OCI-LY7 (cell line): ENCODE data around the gene FGGY. TPM values are rescaled to one million over a fixed set of nuclear protein-coding genes. Genes with fewer than 3 reads are reported as not detected.

Source experiments
- BruUV-seq: library from RNA; stranded (reverse); fragments of 400-500 nt; replicated peaks from 2 replicates; lab custom pipeline; 2021; lab: Mats Ljungman, UMichigan
- CTCF ChIA-PET: fragments of 300-600 bp; sonication (Branson Sonifier 250); formaldehyde crosslinking; loops from one replicate; lab custom pipeline; 2022; ENCODE audit warnings: antibody characterized with exemption; ENCODE audit not compliant: unreplicated experiment; lab: Charles Lee
- POLR2A ChIA-PET: fragments of 300-600 bp; sonication (Branson Sonifier 250); formaldehyde crosslinking; loops from one replicate; lab custom pipeline; 2022; ENCODE audit warnings: antibody characterized with exemption; lab: Charles Lee
- DNase-seq: peaks from one replicate; pipeline ENCODE4 v3.0.0-alpha.2; 2015; ENCODE audit warnings: low spot score
- H2AFZ ChIP-seq: fragments of 200-600 bp; sonication (generic), shearing (Covaris generic); 2 replicates; pipeline ENCODE4 v1.6.1; 2014; ENCODE audit warnings: mild to moderate bottlenecking, antibody characterized with exemption, low read length, moderate library complexity
- H3K27ac ChIP-seq: fragments of 200-600 bp; sonication (generic); 2 replicates; pipeline ENCODE4 v1.5.1; 2014; ENCODE audit warnings: mixed run types, low read depth, mild to moderate bottlenecking, moderate library complexity, low read length, inconsistent platforms; ENCODE audit not compliant: poor library complexity, severe bottlenecking
- H3K36me3 ChIP-seq: fragments of 200-600 bp; sonication (generic); 2 replicates; pipeline ENCODE4 v1.6.1; 2014; ENCODE audit warnings: mild to moderate bottlenecking, antibody characterized with exemption, low read length, moderate library complexity, mixed read lengths; ENCODE audit not compliant: insufficient read depth
- H3K4me1 ChIP-seq: fragments of 200-600 bp; sonication (generic); 2 replicates; pipeline ENCODE4 v1.5.1; 2014; ENCODE audit warnings: mild to moderate bottlenecking, low read length; ENCODE audit not compliant: insufficient read depth, poor library complexity, severe bottlenecking
- H3K4me2 ChIP-seq: fragments of 200-600 bp; sonication (generic); 2 replicates; pipeline ENCODE4 v1.6.1; 2014; ENCODE audit warnings: mild to moderate bottlenecking, low read length
- H3K4me3 ChIP-seq: fragments of 200-600 bp; sonication (generic); 2 replicates; pipeline ENCODE4 v1.5.1; 2014; ENCODE audit warnings: mild to moderate bottlenecking, low read depth, low read length; ENCODE audit not compliant: poor library complexity, severe bottlenecking
- H3K79me2 ChIP-seq: fragments of 200-600 bp; sonication (generic); 2 replicates; pipeline ENCODE4 v1.6.1; 2016; ENCODE audit warnings: low read depth, mild to moderate bottlenecking, low read length, moderate library complexity, mixed read lengths; ENCODE audit not compliant: insufficient read depth
- H3K9me2 ChIP-seq: fragments of 200-600 bp; sonication (generic); 2 replicates; pipeline ENCODE4 v1.6.1; 2016; ENCODE audit warnings: mild to moderate bottlenecking, low read length, mixed read lengths; ENCODE audit not compliant: insufficient read depth
- H3K9me3 ChIP-seq: fragments of 200-600 bp; sonication (generic); 2 replicates; pipeline ENCODE4 v1.6.1; 2014; ENCODE audit warnings: mild to moderate bottlenecking, mixed run types, low read length, mixed read lengths
- H4K20me1 ChIP-seq: fragments of 200-600 bp; sonication (generic); 2 replicates; pipeline ENCODE4 v1.6.1; 2014; ENCODE audit warnings: mild to moderate bottlenecking, antibody characterized with exemption, low read length, moderate library complexity, mixed read lengths; ENCODE audit not compliant: insufficient read depth
- CTCF ChIP-seq: fragments of 200-600 bp; sonication (generic); conservative IDR thresholded peaks from 2 replicates; pipeline ENCODE4 v1.5.1; 2014; ENCODE audit warnings: mild to moderate bottlenecking, antibody characterized with exemption, low read length, moderate library complexity, mixed read lengths
- EZH2phosphoT487 ChIP-seq: fragments of 200-600 bp; sonication (generic); IDR thresholded peaks from 2 replicates; pipeline ENCODE4 v1.6.1; 2018; ENCODE audit warnings: low read depth, borderline replicate concordance, mild to moderate bottlenecking, mixed run types, antibody characterized with exemption, low read length, moderate library complexity, mixed read lengths
- intact Hi-C: fragments of 100-400 bp; cut with micrococcal nuclease; formaldehyde crosslinking; loops from one replicate; pipeline ENCODE4 v1.10.0; 2022; ENCODE audit not compliant: unreplicated experiment
- total RNA-seq, 2 experiments: library from RNA; depleted of rRNA in 1 of 2; stranded (reverse); fragments of >200 nt in 1 of 2; shearing (Covaris generic) in 1 of 2; gene quantifications; 2 replicates each; pipeline ENCODE4 v1.2.3, GENCODE V29; 2014 to 2022

The FGGY gene
- total RNA-seq, 2 experiments from 2014 or later, result 0.63 to 4.5 TPM

- Histone ChIP-seq H3K9me3 (no peaks in the 10 kb centered on the region), H3K36me3 (no peaks in the 10 kb centered on the region), H2AFZ (no peak overlapping the region), H4K20me1 (no peaks in the 10 kb centered on the region), H3K4me3 (no peak overlapping the region), H3K9me2 (no peaks in the 10 kb centered on the region), H3K4me2 (no peak overlapping the region), H3K27ac (no peak overlapping the region), H3K79me2 (no peaks in the 10 kb centered on the region), H3K4me1 (no peaks in the 10 kb centered on the region)
- ChIA-PET CTCF (no interaction called here), POLR2A (interaction anchor here (0.7 kb wide), 1 partner anchor 13 kb away, joined by 3 read pairs; no protein-coding TSS in a partner anchor)
- DNase-seq, result no peak
- no TSS peak for BruUV-seq
- no peak for TF ChIP-seq CTCF
- no peak for TF ChIP-seq EZH2phosphoT487
- intact Hi-C loops, result no loop called here
These were observed 18.1 kb downstream of the FGGY start for GRCh38 chr1:59314776-59315528.

GRCh38 chr1:59315529-59316463, 18.9 kb downstream of the FGGY start:
- POLR2A ChIA-PET, result interaction anchor here (0.6 kb wide), 1 partner anchor 111 kb away, joined by 3 read pairs; no protein-coding TSS in a partner anchor
- no peaks in the 10 kb centered on the region for H3K36me3 ChIP-seq
- H3K4me2 ChIP-seq, result no peak overlapping the region
- TF ChIP-seq EZH2phosphoT487 (no peak), CTCF (no peak)
- H3K4me3 ChIP-seq, result no peak overlapping the region
- H3K4me1 ChIP-seq, result no peaks in the 10 kb centered on the region
- no peaks in the 10 kb centered on the region for H4K20me1 ChIP-seq
- BruUV-seq, result no TSS peak
- no peaks in the 10 kb centered on the region for H3K9me2 ChIP-seq
- no peak overlapping the region for H2AFZ ChIP-seq
- H3K27ac ChIP-seq, result no peak overlapping the region
- DNase-seq, result no peak
- intact Hi-C loops, result no loop called here
- no peaks in the 10 kb centered on the region for H3K79me2 ChIP-seq
- CTCF ChIA-PET, result no interaction called here
- H3K9me3 ChIP-seq, result no peaks in the 10 kb centered on the region
